HepG2 (cell line): Measurements from ENCODE around the gene UGP2. TPM values are rescaled to one million over a fixed set of nuclear protein-coding genes. Genes with fewer than 3 reads are reported as not detected.

ENCODE experiments used
- ATAC-seq: fragments of 200-7000 bp; cut with Tn5 transposase; 3 replicates; pipeline ENCODE4 v1.9.1; 2020; ENCODE audit warnings: mild to moderate bottlenecking, moderate library complexity
- BruUV-seq: library from RNA; stranded (reverse); fragments of 400-500 nt; replicated peaks from 2 replicates; lab custom pipeline; 2021; lab: Mats Ljungman, UMichigan
- CTCF ChIA-PET: fragments of 300-600 bp; formaldehyde crosslinking; extraction: SDS; loops from one replicate; lab custom pipeline; 2021; ENCODE audit warnings: low total read pairs, inconsistent platforms, low intra/inter-chr PET ratio; lab: Yijun Ruan, JAX
- POLR2A ChIA-PET: fragments of 350-600 bp; sonication (Branson Sonifier 250); formaldehyde crosslinking; loops from one replicate; lab custom pipeline; 2020; ENCODE audit warnings: antibody characterized with exemption, inconsistent platforms; lab: Yijun Ruan, JAX
- DNase-seq: peaks from one replicate; pipeline ENCODE4 v3.0.0-alpha.2; 2015; ENCODE audit warnings: low spot score
- FAIRE-seq: peaks from 3 replicates; lab custom pipeline; 2011; peaks lifted over from hg19 to GRCh38; lab: Jason Lieb, UNC
- H2AFZ ChIP-seq: one replicate; pipeline ENCODE4 v1.6.1; 2011; ENCODE audit warnings: low read length, inconsistent platforms
- H3K27ac ChIP-seq: fragments of 300-600 bp; 3 replicates; pipeline ENCODE4 v1.8.0; 2011; ENCODE audit warnings: mixed run types, mild to moderate bottlenecking, mixed read lengths, low read length, inconsistent platforms; ENCODE audit not compliant: insufficient read depth; ENCODE audit errors: extremely low read length
- H3K27me3 ChIP-seq, 2 experiments: fragments of 200-600 bp in 1 of 2; 2 replicates in 1 of 2; 3 replicates in 1 of 2; pipeline versions ENCODE4 v1.6.0 to v1.8.0; 2011; ENCODE audit warnings: low read length in 2 of 2, mild to moderate bottlenecking in 2 of 2, moderate library complexity in 2 of 2, inconsistent platforms in 1 of 2; ENCODE audit not compliant: insufficient read depth in 2 of 2, control insufficient read depth in 1 of 2
- H3K36me3 ChIP-seq, 2 experiments: fragments of 200-600 bp in 1 of 2; replicated peaks in 1 of 2; 2 replicates in 1 of 2; 3 replicates in 1 of 2; pipeline versions ENCODE4 v1.5.1 to v1.8.0; 2011; ENCODE audit warnings: low read length in 2 of 2, inconsistent platforms in 1 of 2; ENCODE audit not compliant: insufficient read depth in 2 of 2, control insufficient read depth in 1 of 2
- H3K4me1 ChIP-seq: 2 replicates; pipeline ENCODE4 v1.5.1; 2012; ENCODE audit warnings: low read length, inconsistent platforms; ENCODE audit not compliant: insufficient read depth
- H3K4me2 ChIP-seq: 2 replicates; pipeline ENCODE4 v1.6.0; 2011; ENCODE audit warnings: low read depth, low read length, inconsistent platforms
- H3K4me3 ChIP-seq, 3 experiments: fragments of 200-600 bp in 1 of 3; sonication (generic), shearing (Covaris generic) in 1 of 3; replicated peaks in 1 of 3; 2 replicates each; pipeline ENCODE4 v1.5.1; 2011 to 2016; ENCODE audit warnings: low read length in 3 of 3, inconsistent platforms in 2 of 3, low read depth in 2 of 3, mild to moderate bottlenecking in 2 of 3, control low read depth in 1 of 3, mixed read lengths in 1 of 3; ENCODE audit not compliant: insufficient read depth in 1 of 3
- H3K79me2 ChIP-seq: one replicate; pipeline ENCODE4 v1.6.1; 2011; ENCODE audit warnings: low read length, inconsistent platforms; ENCODE audit not compliant: insufficient read depth
- H3K9ac ChIP-seq: 2 replicates; pipeline ENCODE4 v1.6.0; 2011; ENCODE audit warnings: mild to moderate bottlenecking, low read depth, low read length, inconsistent platforms; ENCODE audit not compliant: insufficient read depth
- H3K9me3 ChIP-seq: 2 replicates; pipeline ENCODE4 v1.5.1; 2012; ENCODE audit warnings: mild to moderate bottlenecking, low read length
- H4K20me1 ChIP-seq: 2 replicates; pipeline ENCODE4 v1.6.0; 2011; ENCODE audit warnings: inconsistent platforms, mild to moderate bottlenecking, low read length, moderate library complexity; ENCODE audit not compliant: insufficient read depth
- FUBP1 ChIP-seq: sonication (generic); formaldehyde crosslinking; IDR thresholded peaks from 2 replicates; pipeline ENCODE4 v1.5.1; 2020; ENCODE audit warnings: missing genetic modification reagents, mild to moderate bottlenecking, borderline replicate concordance
- HMGXB3 ChIP-seq: sonication (generic); formaldehyde crosslinking; IDR thresholded peaks from 2 replicates; pipeline ENCODE4 v1.4.0; 2020; ENCODE audit warnings: missing genetic modification reagents, borderline replicate concordance
- JUNB ChIP-seq: sonication (generic); formaldehyde crosslinking; IDR thresholded peaks from 2 replicates; pipeline ENCODE4 v1.8.0; 2022; ENCODE audit warnings: missing genetic modification reagents, mild to moderate bottlenecking, borderline replicate concordance
- KDM3A ChIP-seq: IDR thresholded peaks from 2 replicates; pipeline ENCODE4 v1.6.1; 2018; ENCODE audit warnings: low read depth, missing compliant biosample characterization
- MAF1 ChIP-seq: sonication (generic); formaldehyde crosslinking; IDR thresholded peaks from 2 replicates; pipeline ENCODE4 v1.5.0; 2020; ENCODE audit warnings: missing genetic modification reagents, borderline replicate concordance
- PHF21A ChIP-seq: sonication (generic); formaldehyde crosslinking; IDR thresholded peaks from 2 replicates; pipeline ENCODE4 v1.5.0; 2020; ENCODE audit warnings: mild to moderate bottlenecking, missing genetic modification reagents
- POLR2A ChIP-seq, 2 experiments: IDR thresholded peaks; 2 replicates each; pipeline ENCODE4 v1.6.1; 2011; ENCODE audit warnings: low read depth in 2 of 2, low read length in 2 of 2, mild to moderate bottlenecking in 1 of 2, moderate library complexity in 1 of 2; ENCODE audit not compliant: insufficient read depth in 1 of 2
- POLR2G ChIP-seq: fragments of 200-400 bp; formaldehyde crosslinking; IDR thresholded peaks from 2 replicates; pipeline ENCODE4 v1.6.1; 2018; ENCODE audit warnings: mild to moderate bottlenecking, low read depth, low read length, moderate library complexity
- PPARG ChIP-seq: conservative IDR thresholded peaks from 2 replicates; pipeline ENCODE4 v1.6.1; 2016; ENCODE audit warnings: missing biosample characterization, missing genetic modification reagents
- RARA ChIP-seq: IDR thresholded peaks from 2 replicates; pipeline ENCODE4 v1.6.1; 2016; ENCODE audit warnings: missing genetic modification reagents, missing compliant biosample characterization
- RBM22 ChIP-seq: fragments of 200-400 bp; formaldehyde crosslinking; optimal IDR thresholded peaks from 2 replicates; pipeline ENCODE3; 2017; ENCODE audit warnings: mild to moderate bottlenecking, low read length, moderate library complexity
- ZNF660 ChIP-seq: sonication (generic); formaldehyde crosslinking; IDR thresholded peaks from 2 replicates; pipeline ENCODE4 v1.5.1; 2020; ENCODE audit warnings: mild to moderate bottlenecking, low read depth, missing genetic modification reagents, borderline replicate concordance
- WGBS: methylation state at CpG from one replicate; pipeline ENCODE4 v1.1.6; 2017; ENCODE audit warnings: low lambda C conversion rate; 5-methylcytosine and 5-hydroxymethylcytosine counted together
- in situ Hi-C: cut with HindIII; loops from 2 replicates; pipeline ENCODE4 v1.10.0; 2017; ENCODE audit warnings: low pct_unique_long_range_greater_than_20kb; ENCODE audit not compliant: extremely low pct_ligation_motif_present
- intact Hi-C: fragments of 100-400 bp; cut with micrococcal nuclease; formaldehyde crosslinking; loops from one replicate; pipeline ENCODE4 v1.10.0; 2022; ENCODE audit not compliant: unreplicated experiment
- polyA plus RNA-seq, 8 experiments: library from polyadenylated mRNA; depleted of rRNA in 3 of 8; stranded (reverse) in 7 of 8; unstranded in 1 of 8; fragments of >200 nt; fragmentation: Illumina TruSeq in 4 of 8; extraction: Trizol in 4 of 8; gene quantifications; 2 replicates each; pipeline versions ENCODE4 v1.2.1 to v1.2.3, GENCODE V29; 2011 to 2016; ENCODE audit warnings: low read depth in 4 of 8, missing spikeins in 1 of 8, mixed read lengths in 1 of 8; ENCODE audit not compliant: insufficient read depth in 1 of 8
- total RNA-seq, 5 experiments: library from RNA; depleted of rRNA; stranded (reverse); fragments of >200 nt; fragmentation: Illumina TruSeq; extraction: Trizol; gene quantifications; 2 replicates each; pipeline ENCODE4 v1.2.3, GENCODE V29; 2016; ENCODE audit warnings: low read depth in 1 of 5

The UGP2 gene
- total and polyA plus RNA-seq, 2 of the 13 experiments (the other 11 are each of a cell fraction or from before 2014, with no cell fraction given) = 96.0 to 134 TPM

- no peak overlapping the region for H3K9ac ChIP-seq
- DNase-seq (no peak), ATAC-seq (no peak; the same call in 2 of the 3 replicates), FAIRE-seq (no peak)
- TF ChIP-seq RARA (CRISPR knock-in tag) (no peak), FUBP1 (no peak), POLR2A (IDR thresholded peaks at IDR 0.05; ENCODE audit: insufficient read depth in 1 of 2, low read depth in 2 of 2, low read length in 2 of 2) (peak in 1 of 2 experiments; percentile 53; a peak in 1 of 4 replicates), POLR2G (peak; percentile 44; the same call in 1 of the 2 replicates), PHF21A (no peak), HMGXB3 (CRISPR knock-in tag) (no peak), JUNB (0 out of 2 replicates have a peak, but pooled peaks have one; percentile 11), PPARG (CRISPR knock-in tag) (no peak), KDM3A (CRISPR knock-in tag) (no peak), RBM22 (peak; percentile 95), ZNF660 (CRISPR knock-in tag) (no peak), MAF1 (CRISPR knock-in tag) (no peak)
- H3K79me2 ChIP-seq = no peaks in the 10 kb centered on the region
- 99% methylated on average over 2 of the region's 2 CpGs for WGBS
- no peaks in the 10 kb centered on the region for H3K9me3 ChIP-seq
- H3K27ac ChIP-seq = no peak overlapping the region
- in situ Hi-C loops (no loop called here), intact Hi-C loops (no loop called here)
- no peak overlapping the region for H2AFZ ChIP-seq
- H4K20me1 ChIP-seq = peaks cover 4% of the 10 kb centered on the region; the same call in 1 of the 2 replicates
- H3K27me3 ChIP-seq = no peaks in the 10 kb centered on the region
- H3K36me3 ChIP-seq = peaks cover 23 to 80% of the 10 kb centered on the region in 2 experiments
- POLR2A ChIA-PET = no interaction called here
- BruUV-seq = no TSS peak
- no peak overlapping the region for H3K4me3 ChIP-seq
- no peak overlapping the region for H3K4me2 ChIP-seq
- CTCF ChIA-PET = no interaction called here
- H3K4me1 ChIP-seq = peaks cover 4% of the 10 kb centered on the region
These were observed 44.7 kb downstream of the UGP2 start for GRCh38 chr2:63886445-63886844.
